Gastrocnemius medialis (tissue), 4 donors: ENCODE results near the gene APBB2.

Source experiments
- POLR2A ChIP-seq, 2 donors: fragments of 450-650 bp; IDR thresholded peaks; one replicate each; pipeline ENCODE4 v1.6.1; 2017; ENCODE audit warnings: antibody characterized with exemption in 2 of 2, mild to moderate bottlenecking in 2 of 2, moderate library complexity in 2 of 2
- TF ChIP-seq, protein P1 (sequence below), 5 experiments: fragments of 450-650 bp in 3 of 5; fragments of 200-600 bp in 2 of 5; sonication (generic) in 2 of 5; IDR thresholded peaks in 4 of 5; conservative IDR thresholded peaks in 1 of 5; 1 replicate in 4 of 5; 2 replicates in 1 of 5; pipeline ENCODE4 v1.5.1; 2016 to 2019; ENCODE audit warnings: antibody characterized with exemption in 5 of 5, mild to moderate bottlenecking in 3 of 5, moderate library complexity in 3 of 5

DNA sequence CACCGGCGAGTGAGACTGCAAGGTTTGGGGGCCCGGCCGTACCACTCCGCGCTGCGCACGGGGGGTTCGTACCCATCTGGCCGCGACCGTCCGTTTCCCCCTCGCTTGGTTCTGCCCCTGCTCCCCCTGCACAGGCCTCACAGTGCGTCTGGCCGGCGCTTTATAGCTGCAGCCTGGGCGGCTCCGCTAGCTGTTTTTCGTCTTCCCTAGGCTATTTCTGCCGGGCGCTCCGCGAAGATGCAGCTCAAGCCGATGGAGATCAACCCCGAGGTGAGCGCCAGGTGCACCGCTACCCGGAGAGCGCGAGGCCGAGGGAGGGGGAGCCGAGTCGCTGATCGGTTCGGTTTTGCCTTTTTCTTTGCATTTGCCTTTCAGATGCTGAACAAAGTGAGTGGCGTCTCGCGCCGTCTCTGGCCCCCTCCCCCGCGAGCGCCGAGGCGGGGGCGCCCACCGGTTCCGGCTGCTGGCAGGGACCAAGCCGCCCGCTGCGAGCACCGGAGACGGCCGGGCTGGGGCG, 42.5 kb upstream of the APBB2 start, which contains the start of gene UCHL1:
- TF ChIP-seq, protein P1, sequence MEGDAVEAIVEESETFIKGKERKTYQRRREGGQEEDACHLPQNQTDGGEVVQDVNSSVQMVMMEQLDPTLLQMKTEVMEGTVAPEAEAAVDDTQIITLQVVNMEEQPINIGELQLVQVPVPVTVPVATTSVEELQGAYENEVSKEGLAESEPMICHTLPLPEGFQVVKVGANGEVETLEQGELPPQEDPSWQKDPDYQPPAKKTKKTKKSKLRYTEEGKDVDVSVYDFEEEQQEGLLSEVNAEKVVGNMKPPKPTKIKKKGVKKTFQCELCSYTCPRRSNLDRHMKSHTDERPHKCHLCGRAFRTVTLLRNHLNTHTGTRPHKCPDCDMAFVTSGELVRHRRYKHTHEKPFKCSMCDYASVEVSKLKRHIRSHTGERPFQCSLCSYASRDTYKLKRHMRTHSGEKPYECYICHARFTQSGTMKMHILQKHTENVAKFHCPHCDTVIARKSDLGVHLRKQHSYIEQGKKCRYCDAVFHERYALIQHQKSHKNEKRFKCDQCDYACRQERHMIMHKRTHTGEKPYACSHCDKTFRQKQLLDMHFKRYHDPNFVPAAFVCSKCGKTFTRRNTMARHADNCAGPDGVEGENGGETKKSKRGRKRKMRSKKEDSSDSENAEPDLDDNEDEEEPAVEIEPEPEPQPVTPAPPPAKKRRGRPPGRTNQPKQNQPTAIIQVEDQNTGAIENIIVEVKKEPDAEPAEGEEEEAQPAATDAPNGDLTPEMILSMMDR (IDR thresholded peaks at IDR 0.05 in 4 of 5, conservative IDR thresholded peaks at IDR 0.05 in 1 of 5), result no peak
- TF ChIP-seq POLR2A (IDR thresholded peaks at IDR 0.05), result no peak
